Measurements from ENCODE around the gene CBX1. TPM values are rescaled to one million over a fixed set of nuclear protein-coding genes. Genes with fewer than 3 reads are reported as not detected.

CBX1 gene
- total and polyA plus RNA-seq, 2 of the 13 experiments (the other 11 are each of a cell fraction or from before 2014, with no cell fraction given): 17.8 to 108 TPM

GRCh38 chr17:48107137-48108055 lies 6.1 kb upstream of the CBX1 start, which contains the start of gene SNX11 (continued):
- TF ChIP-seq SPEN (CRISPR knock-in tag; IDR thresholded peaks at IDR 0.05; ENCODE audit: low read depth) (peak; percentile 83), ZNF232 (CRISPR knock-in tag; IDR thresholded peaks at IDR 0.05; ENCODE audit: borderline replicate concordance) (0 out of 2 replicates have a peak, but pooled peaks have one; percentile 33), ZNF225 (CRISPR knock-in tag; IDR thresholded peaks at IDR 0.05) (peak; percentile 87; the same call in 1 of the 2 replicates), ZNF121 (CRISPR knock-in tag; IDR thresholded peaks at IDR 0.05) (no peak), TFDP2 (CRISPR knock-in tag; IDR thresholded peaks at IDR 0.05) (peak; percentile 67; the same call in 1 of the 2 replicates), ZNF749 (CRISPR knock-in tag; IDR thresholded peaks at IDR 0.05; ENCODE audit: borderline replicate concordance) (0 out of 2 replicates have a peak, but pooled peaks have one; percentile 66), ZSCAN25 (CRISPR knock-in tag; IDR thresholded peaks at IDR 0.05) (0 out of 2 replicates have a peak, but pooled peaks have one; percentile 22), TCF7 (IDR thresholded peaks at IDR 0.05; ENCODE audit: low read depth) (no peak), ZNF644 (CRISPR knock-in tag; IDR thresholded peaks at IDR 0.05; ENCODE audit: low read depth) (no peak), HNRNPLL (IDR thresholded peaks at IDR 0.05; ENCODE audit: low read depth, low read length, poor library complexity, severe bottlenecking) (peak; percentile 99), PLSCR1 (CRISPR knock-in tag; IDR thresholded peaks at IDR 0.05; ENCODE audit: borderline replicate concordance) (no peak), MNT (IDR thresholded peaks at IDR 0.05) (0 out of 2 replicates have a peak, but pooled peaks have one; percentile 16), RXRB (CRISPR knock-in tag; IDR thresholded peaks at IDR 0.05; ENCODE audit: borderline replicate concordance) (peak; percentile 40; the same call in 1 of the 2 replicates), ZNF720 (CRISPR knock-in tag; IDR thresholded peaks at IDR 0.05) (no peak), SIX1 (CRISPR knock-in tag; IDR thresholded peaks at IDR 0.05; ENCODE audit: borderline replicate concordance) (peak; percentile 57), SMARCC2 (IDR thresholded peaks at IDR 0.05) (no peak), CHD2 (IDR thresholded peaks at IDR 0.05; ENCODE audit: low read depth, low read length) (peak; percentile 56; the same call in 1 of the 2 replicates), CC2D1A (CRISPR knock-in tag; IDR thresholded peaks at IDR 0.05) (0 out of 2 replicates have a peak, but pooled peaks have one; percentile 74), ZNF576 (CRISPR knock-in tag; IDR thresholded peaks at IDR 0.05) (0 out of 2 replicates have a peak, but pooled peaks have one; percentile 71), ZNF550 (CRISPR knock-in tag; IDR thresholded peaks at IDR 0.05; ENCODE audit: borderline replicate concordance) (no peak), ADNP (CRISPR knock-in tag; IDR thresholded peaks at IDR 0.05) (no peak)
- TF ChIP-seq, protein P1, sequence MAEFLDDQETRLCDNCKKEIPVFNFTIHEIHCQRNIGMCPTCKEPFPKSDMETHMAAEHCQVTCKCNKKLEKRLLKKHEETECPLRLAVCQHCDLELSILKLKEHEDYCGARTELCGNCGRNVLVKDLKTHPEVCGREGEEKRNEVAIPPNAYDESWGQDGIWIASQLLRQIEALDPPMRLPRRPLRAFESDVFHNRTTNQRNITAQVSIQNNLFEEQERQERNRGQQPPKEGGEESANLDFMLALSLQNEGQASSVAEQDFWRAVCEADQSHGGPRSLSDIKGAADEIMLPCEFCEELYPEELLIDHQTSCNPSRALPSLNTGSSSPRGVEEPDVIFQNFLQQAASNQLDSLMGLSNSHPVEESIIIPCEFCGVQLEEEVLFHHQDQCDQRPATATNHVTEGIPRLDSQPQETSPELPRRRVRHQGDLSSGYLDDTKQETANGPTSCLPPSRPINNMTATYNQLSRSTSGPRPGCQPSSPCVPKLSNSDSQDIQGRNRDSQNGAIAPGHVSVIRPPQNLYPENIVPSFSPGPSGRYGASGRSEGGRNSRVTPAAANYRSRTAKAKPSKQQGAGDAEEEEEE (CRISPR knock-in tag; IDR thresholded peaks at IDR 0.05; ENCODE audit: borderline replicate concordance): no peak
- TF ChIP-seq, protein P2, sequence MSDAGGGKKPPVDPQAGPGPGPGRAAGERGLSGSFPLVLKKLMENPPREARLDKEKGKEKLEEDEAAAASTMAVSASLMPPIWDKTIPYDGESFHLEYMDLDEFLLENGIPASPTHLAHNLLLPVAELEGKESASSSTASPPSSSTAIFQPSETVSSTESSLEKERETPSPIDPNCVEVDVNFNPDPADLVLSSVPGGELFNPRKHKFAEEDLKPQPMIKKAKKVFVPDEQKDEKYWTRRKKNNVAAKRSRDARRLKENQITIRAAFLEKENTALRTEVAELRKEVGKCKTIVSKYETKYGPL (CRISPR knock-in tag; IDR thresholded peaks at IDR 0.05): peak; percentile 39; the same call in 1 of the 2 replicates
